Measurements from ENCODE around the gene NOSTRIN. TPM values are rescaled to one million over a fixed set of nuclear protein-coding genes. Genes with fewer than 3 reads are reported as not detected.

NOSTRIN gene
- total RNA-seq, 2 donors from 2014 or later: 14.9 to 56.1 TPM

- no peak for DNase-seq (ENCODE audit: low spot score)
- TF ChIP-seq CTCF (IDR thresholded peaks at IDR 0.05): no peak
- no peak for TF ChIP-seq POLR2A (IDR thresholded peaks at IDR 0.05)
- no peak for TF ChIP-seq POLR2AphosphoS5 (IDR thresholded peaks at IDR 0.05)
- Histone ChIP-seq H3K4me3 (no peak overlapping the region), H3K27ac (no peak overlapping the region), H3K9me3 (no peaks in the 10 kb centered on the region), H3K27me3 (replicated peaks; ENCODE audit: insufficient read depth) (no peaks in the 10 kb centered on the region), H3K36me3 (no peaks in the 10 kb centered on the region), H3K4me1 (replicated peaks) (no peaks in the 10 kb centered on the region)
- intact Hi-C loops (cut with DNase I): no loop called here
- WGBS: 32% methylated on average over 1 of the region's 1 CpG
Observed at GRCh38 chr2:168794968-168795367, 7.5 kb upstream of the NOSTRIN start.

- intact Hi-C loops (cut with DNase I): no loop called here
- Histone ChIP-seq H3K36me3 (no peaks in the 10 kb centered on the region), H3K27me3 (replicated peaks; ENCODE audit: insufficient read depth) (no peaks in the 10 kb centered on the region), H3K4me1 (replicated peaks) (no peaks in the 10 kb centered on the region), H3K4me3 (no peak overlapping the region), H3K9me3 (no peaks in the 10 kb centered on the region), H3K27ac (no peak overlapping the region)
- no peak for TF ChIP-seq POLR2AphosphoS5 (IDR thresholded peaks at IDR 0.05)
- TF ChIP-seq CTCF (IDR thresholded peaks at IDR 0.05): no peak
- TF ChIP-seq POLR2A (IDR thresholded peaks at IDR 0.05): no peak
- DNase-seq (ENCODE audit: low spot score): no peak
- 75% methylated on average over 9 of the region's 9 CpGs for WGBS
Observed at GRCh38 chr2:168796090-168796577, 6.3 kb upstream of the NOSTRIN start.

GRCh38 chr2:168796583-168797285 is 5.7 kb upstream of the NOSTRIN start:
- intact Hi-C loops (cut with DNase I): no loop called here
- H3K36me3 ChIP-seq: no peaks in the 10 kb centered on the region
- DNase-seq (ENCODE audit: low spot score): no peak
- H3K4me3 ChIP-seq: no peak overlapping the region
- H3K4me1 ChIP-seq (replicated peaks): no peaks in the 10 kb centered on the region
- H3K9me3 ChIP-seq: no peaks in the 10 kb centered on the region
- no peak overlapping the region for H3K27ac ChIP-seq
- 88% methylated on average over 8 of the region's 8 CpGs for WGBS
- TF ChIP-seq POLR2AphosphoS5 (IDR thresholded peaks at IDR 0.05) (no peak), POLR2A (IDR thresholded peaks at IDR 0.05) (no peak), CTCF (IDR thresholded peaks at IDR 0.05) (no peak)
- H3K27me3 ChIP-seq (replicated peaks; ENCODE audit: insufficient read depth): no peaks in the 10 kb centered on the region

- Histone ChIP-seq H3K9me3 (no peaks in the 10 kb centered on the region), H3K27ac (no peak overlapping the region), H3K36me3 (no peaks in the 10 kb centered on the region), H3K4me3 (no peak overlapping the region), H3K4me1 (replicated peaks) (no peaks in the 10 kb centered on the region), H3K27me3 (replicated peaks; ENCODE audit: insufficient read depth) (no peaks in the 10 kb centered on the region)
- intact Hi-C loops (cut with DNase I): no loop called here
- TF ChIP-seq POLR2AphosphoS5 (IDR thresholded peaks at IDR 0.05): no peak
- DNase-seq (ENCODE audit: low spot score): no peak
Observed at GRCh38 chr2:168797286-168797655, 5.2 kb upstream of the NOSTRIN start.

- H3K9me3 ChIP-seq: no peaks in the 10 kb centered on the region
- intact Hi-C loops (cut with DNase I): no loop called here
- no peak overlapping the region for H3K4me3 ChIP-seq
- H3K4me1 ChIP-seq (replicated peaks): no peaks in the 10 kb centered on the region
- H3K27me3 ChIP-seq (replicated peaks; ENCODE audit: insufficient read depth): no peaks in the 10 kb centered on the region
- no peaks in the 10 kb centered on the region for H3K36me3 ChIP-seq
- TF ChIP-seq POLR2A (IDR thresholded peaks at IDR 0.05) (no peak), POLR2AphosphoS5 (IDR thresholded peaks at IDR 0.05) (no peak), CTCF (IDR thresholded peaks at IDR 0.05) (no peak)
- DNase-seq (ENCODE audit: low spot score): no peak
- no peak overlapping the region for H3K27ac ChIP-seq
- WGBS: 70% methylated on average over 13 of the region's 13 CpGs
Observed at GRCh38 chr2:168798076-168798887, 4.2 kb upstream of the NOSTRIN start.

Data from prostate gland (tissue), 2 donors.